HepG2 (cell line): ENCODE data around the gene TRIM59.

Experiments
- DPF2 ChIP-seq: sonication (generic); formaldehyde crosslinking; IDR thresholded peaks from 2 replicates; pipeline ENCODE4 v1.4.0; 2020; ENCODE audit warnings: mild to moderate bottlenecking, low read depth, missing genetic modification reagents, borderline replicate concordance
- RNF2 ChIP-seq: fragments of 450-650 bp; conservative IDR thresholded peaks from 2 replicates; pipeline ENCODE4 v1.6.1; 2016; ENCODE audit warnings: low read depth
- ZFX ChIP-seq: sonication (generic); formaldehyde crosslinking; IDR thresholded peaks from 2 replicates; pipeline ENCODE4 v1.4.0; 2020; ENCODE audit warnings: mild to moderate bottlenecking, low read depth, missing genetic modification reagents, moderate library complexity
- ZNF580 ChIP-seq: IDR thresholded peaks from 2 replicates; pipeline ENCODE4 v1.6.1; 2016; ENCODE audit warnings: low read depth, borderline replicate concordance

- TF ChIP-seq DPF2 (CRISPR knock-in tag) (no peak), RNF2 (no peak), ZNF580 (CRISPR knock-in tag) (no peak), ZFX (CRISPR knock-in tag) (no peak)
Observed at GRCh38 chr3:160459450-160459970, 9.9 kb upstream of the TRIM59 start.
